Activated T-helper 1 cell treated with Interleukin-2 at 50 U/mL for 16 hours (primary cell): ENCODE results near the gene FAM222B.

ENCODE experiments used
- DNase-seq: peaks from one replicate; pipeline ENCODE4 v3.0.0-alpha.2; 2020; ENCODE audit warnings: low read depth

Gene FAM222B

GRCh38 chr17:28712032-28712704, 130.4 kb downstream of the FAM222B start:
- DNase-seq = peak; percentile 48

- DNase-seq = no peak
Observed at GRCh38 chr17:28711723-28712031, 130.9 kb downstream of the FAM222B start, which contains the start of gene PROCA1. TSS of gene PROCA1 (minus strand) at chr17:28711888. CDS start at chr17:28711660, 228 bp downstream.

GRCh38 chr17:28710861-28711722, 131.5 kb downstream of the FAM222B start:
- peak; percentile 82 for DNase-seq

- DNase-seq = no peak
Observed at GRCh38 chr17:28707339-28707720, 135.3 kb downstream of the FAM222B start.

- no peak for DNase-seq
Observed at GRCh38 chr17:28706471-28707338, 135.9 kb downstream of the FAM222B start.
